Cerebellar nuclear complex (tissue), 1 donor: ENCODE data around the gene METTL26.

Experiments
- DNase-seq, 2 experiments: peaks; one replicate each; lab custom pipeline; 2025; lab: John Stamatoyannopoulos, UW

Gene METTL26

GRCh38 chr16:658679-659571, 22.8 kb upstream of the METTL26 start:
- no peak for DNase-seq

- no peak for DNase-seq
Measured at GRCh38 chr16:657487-657886, 21.4 kb upstream of the METTL26 start.

- no peak for DNase-seq
Measured at GRCh38 chr16:654034-654433, 17.9 kb upstream of the METTL26 start.

- no peak for DNase-seq
Measured at GRCh38 chr16:652454-653305, 16.6 kb upstream of the METTL26 start.

- no peak for DNase-seq
Measured at GRCh38 chr16:651844-652243, 15.7 kb upstream of the METTL26 start.

- DNase-seq = no peak
Measured at GRCh38 chr16:649631-650030, 13.5 kb upstream of the METTL26 start.

GRCh38 chr16:648781-649589, 12.9 kb upstream of the METTL26 start, which contains the start of gene WDR90:
Gene WDR90 (plus strand): TSS chr16:649365. CDS start chr16:649417, 52 bp downstream.
- DNase-seq = peak in 1 of 2 experiments; percentile 53

GRCh38 chr16:648071-648780, 12.1 kb upstream of the METTL26 start:
- no peak for DNase-seq

- no peak for DNase-seq
Measured at GRCh38 chr16:647173-647902, 11.2 kb upstream of the METTL26 start.

GRCh38 chr16:646679-647172, 10.6 kb upstream of the METTL26 start:
- no peak for DNase-seq

GRCh38 chr16:645852-646678, 10.0 kb upstream of the METTL26 start:
- DNase-seq = no peak

- DNase-seq = no peak
Measured at GRCh38 chr16:644556-644955, 8.5 kb upstream of the METTL26 start.

- DNase-seq = no peak
Measured at GRCh38 chr16:643050-643368, 6.9 kb upstream of the METTL26 start.

- DNase-seq = no peak
Measured at GRCh38 chr16:642189-643049, 6.3 kb upstream of the METTL26 start.

GRCh38 chr16:641326-642188, 5.5 kb upstream of the METTL26 start, which contains the start of gene MCRIP2:
Gene MCRIP2 (plus strand): TSS chr16:641828. CDS start chr16:641992, 164 bp downstream.
- no peak for DNase-seq

- no peak for DNase-seq
Measured at GRCh38 chr16:640614-641013, 4.5 kb upstream of the METTL26 start.

GRCh38 chr16:638836-639235, 2.7 kb upstream of the METTL26 start:
- no peak for DNase-seq
